ENCODE data around the gene CTAG1B.
"Not testable (repeated sequence)": the region's sequence is repeated elsewhere in the genome, so short reads cannot be mapped to it uniquely, and the experiment has no call there.

The CTAG1B gene

GRCh38 chrX:154620767-154621414 lies 1.8 kb upstream of the CTAG1B start:
- not testable (repeated sequence) for DNase-seq

- DNase-seq, result not testable (repeated sequence)
These were observed 5.5 kb downstream of the CTAG1B start for GRCh38 chrX:154613586-154613985.

GRCh38 chrX:154611146-154611545 lies 7.9 kb downstream of the CTAG1B start:
- DNase-seq, result not testable (repeated sequence)

GRCh38 chrX:154608823-154609222 lies 10.3 kb downstream of the CTAG1B start:
- DNase-seq, result not testable (repeated sequence)

- DNase-seq, result not testable (repeated sequence)
These were observed 11.1 kb downstream of the CTAG1B start for GRCh38 chrX:154607976-154608375.

- no peak for DNase-seq
These were observed 11.7 kb downstream of the CTAG1B start for GRCh38 chrX:154607370-154607769.

GRCh38 chrX:154605566-154605965 lies 13.5 kb downstream of the CTAG1B start:
- DNase-seq, result no peak

- DNase-seq, result no peak
These were observed 15.3 kb downstream of the CTAG1B start for GRCh38 chrX:154603438-154604430.

GRCh38 chrX:154602766-154603437 lies 16.2 kb downstream of the CTAG1B start:
- DNase-seq, result no peak

GRCh38 chrX:154602226-154602625 lies 16.9 kb downstream of the CTAG1B start:
- no peak for DNase-seq

- DNase-seq, result no peak
These were observed 18.2 kb downstream of the CTAG1B start for GRCh38 chrX:154600759-154601374.

GRCh38 chrX:154599531-154599930 lies 19.6 kb downstream of the CTAG1B start:
- DNase-seq, result no peak

GRCh38 chrX:154598656-154599055 lies 20.4 kb downstream of the CTAG1B start:
- no peak for DNase-seq

GRCh38 chrX:154597221-154597620 lies 21.9 kb downstream of the CTAG1B start:
- DNase-seq, result no peak

GRCh38 chrX:154596290-154596929 lies 22.7 kb downstream of the CTAG1B start:
- no peak for DNase-seq

- no peak for DNase-seq
These were observed 23.4 kb downstream of the CTAG1B start for GRCh38 chrX:154595559-154596249.

GRCh38 chrX:154594491-154594890 lies 24.6 kb downstream of the CTAG1B start:
- no peak for DNase-seq

GRCh38 chrX:154593201-154593600 lies 25.9 kb downstream of the CTAG1B start:
- DNase-seq, result no peak

GRCh38 chrX:154592505-154592904 lies 26.6 kb downstream of the CTAG1B start:
- DNase-seq, result no peak

- not testable (repeated sequence) for DNase-seq
These were observed 28.7 kb downstream of the CTAG1B start for GRCh38 chrX:154590415-154590814.

- DNase-seq, result not testable (repeated sequence)
These were observed 34.4 kb downstream of the CTAG1B start, which contains the start of gene CTAG1A for GRCh38 chrX:154584585-154585183. CTAG1A (plus strand) TSS chrX:154585133; CDS start chrX:154585207, 74 bp downstream.
